Islet precursor cell (in vitro differentiated cells): ENCODE data around the gene TMUB1.

Experiments used
- DNase-seq: peaks from one replicate; pipeline ENCODE4 v3.0.0-alpha.2; 2018

The TMUB1 gene

GRCh38 chr7:151120896-151121295, 37.6 kb upstream of the TMUB1 start:
- no peak for DNase-seq

GRCh38 chr7:151119902-151120301, 36.6 kb upstream of the TMUB1 start:
- no peak for DNase-seq

GRCh38 chr7:151119055-151119415, 35.7 kb upstream of the TMUB1 start:
- DNase-seq, result no peak

GRCh38 chr7:151118108-151119054, 35.1 kb upstream of the TMUB1 start:
- DNase-seq, result no peak

GRCh38 chr7:151117565-151117964, 34.3 kb upstream of the TMUB1 start:
- no peak for DNase-seq

GRCh38 chr7:151116603-151117440, 33.5 kb upstream of the TMUB1 start:
- no peak for DNase-seq

GRCh38 chr7:151115836-151116418, 32.6 kb upstream of the TMUB1 start:
- DNase-seq, result peak; percentile 89

- DNase-seq, result peak; percentile 71
Measured at GRCh38 chr7:151115121-151115835, 32.0 kb upstream of the TMUB1 start.

- no peak for DNase-seq
Measured at GRCh38 chr7:151114151-151115090, 31.1 kb upstream of the TMUB1 start.

GRCh38 chr7:151113344-151114150, 30.3 kb upstream of the TMUB1 start:
- peak; percentile 98 for DNase-seq

GRCh38 chr7:151110941-151111645, 27.8 kb upstream of the TMUB1 start:
- peak; percentile 88 for DNase-seq

GRCh38 chr7:151110236-151110940, 27.1 kb upstream of the TMUB1 start:
- DNase-seq, result no peak

- DNase-seq, result no peak
Measured at GRCh38 chr7:151109094-151110048, 26.1 kb upstream of the TMUB1 start.

GRCh38 chr7:151107882-151108281, 24.6 kb upstream of the TMUB1 start:
- DNase-seq, result no peak

- no peak for DNase-seq
Measured at GRCh38 chr7:151104411-151105235, 21.3 kb upstream of the TMUB1 start.

- DNase-seq, result no peak
Measured at GRCh38 chr7:151103973-151104372, 20.7 kb upstream of the TMUB1 start.

- DNase-seq, result no peak
Measured at GRCh38 chr7:151102991-151103390, 19.7 kb upstream of the TMUB1 start.
